Measurements from ENCODE around the gene NFYA.

DNA sequence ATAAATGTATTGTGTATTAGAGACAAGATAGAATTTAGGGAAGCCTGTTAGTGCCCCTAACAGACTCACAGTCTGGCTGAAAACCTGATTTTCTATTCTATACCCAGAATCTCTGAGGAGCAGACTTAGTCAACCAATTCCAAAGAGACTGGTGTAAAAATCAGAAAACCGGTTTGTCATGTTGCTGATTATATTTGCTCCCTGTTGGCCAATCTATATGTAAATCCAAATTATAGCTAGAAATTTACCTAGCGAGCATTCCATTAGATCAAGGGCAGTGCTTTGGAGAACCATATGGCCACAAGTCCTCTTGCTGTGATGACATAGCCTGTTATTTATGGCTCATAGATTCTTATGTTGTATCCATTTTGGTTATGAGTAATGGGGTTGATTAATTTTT is 4.8 kb downstream of the NFYA start:
- TF ChIP-seq POLR2A (IDR thresholded peaks at IDR 0.05), result no peak
- TF ChIP-seq, protein P1, sequence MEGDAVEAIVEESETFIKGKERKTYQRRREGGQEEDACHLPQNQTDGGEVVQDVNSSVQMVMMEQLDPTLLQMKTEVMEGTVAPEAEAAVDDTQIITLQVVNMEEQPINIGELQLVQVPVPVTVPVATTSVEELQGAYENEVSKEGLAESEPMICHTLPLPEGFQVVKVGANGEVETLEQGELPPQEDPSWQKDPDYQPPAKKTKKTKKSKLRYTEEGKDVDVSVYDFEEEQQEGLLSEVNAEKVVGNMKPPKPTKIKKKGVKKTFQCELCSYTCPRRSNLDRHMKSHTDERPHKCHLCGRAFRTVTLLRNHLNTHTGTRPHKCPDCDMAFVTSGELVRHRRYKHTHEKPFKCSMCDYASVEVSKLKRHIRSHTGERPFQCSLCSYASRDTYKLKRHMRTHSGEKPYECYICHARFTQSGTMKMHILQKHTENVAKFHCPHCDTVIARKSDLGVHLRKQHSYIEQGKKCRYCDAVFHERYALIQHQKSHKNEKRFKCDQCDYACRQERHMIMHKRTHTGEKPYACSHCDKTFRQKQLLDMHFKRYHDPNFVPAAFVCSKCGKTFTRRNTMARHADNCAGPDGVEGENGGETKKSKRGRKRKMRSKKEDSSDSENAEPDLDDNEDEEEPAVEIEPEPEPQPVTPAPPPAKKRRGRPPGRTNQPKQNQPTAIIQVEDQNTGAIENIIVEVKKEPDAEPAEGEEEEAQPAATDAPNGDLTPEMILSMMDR (IDR thresholded peaks at IDR 0.05), result no peak

Measured in right lobe of liver (tissue), 4 donors.